GM18502 (cell line): Measurements from ENCODE around the gene RNF128.

Experiments used
- ATAC-seq: cut with Tn5 transposase; IDR thresholded peaks from one replicate; pipeline ENCODE4 v1.9.1; 2021; ENCODE audit warnings: mild to moderate bottlenecking; ENCODE audit not compliant: unreplicated experiment, poor library complexity

RNF128 gene

DNA sequence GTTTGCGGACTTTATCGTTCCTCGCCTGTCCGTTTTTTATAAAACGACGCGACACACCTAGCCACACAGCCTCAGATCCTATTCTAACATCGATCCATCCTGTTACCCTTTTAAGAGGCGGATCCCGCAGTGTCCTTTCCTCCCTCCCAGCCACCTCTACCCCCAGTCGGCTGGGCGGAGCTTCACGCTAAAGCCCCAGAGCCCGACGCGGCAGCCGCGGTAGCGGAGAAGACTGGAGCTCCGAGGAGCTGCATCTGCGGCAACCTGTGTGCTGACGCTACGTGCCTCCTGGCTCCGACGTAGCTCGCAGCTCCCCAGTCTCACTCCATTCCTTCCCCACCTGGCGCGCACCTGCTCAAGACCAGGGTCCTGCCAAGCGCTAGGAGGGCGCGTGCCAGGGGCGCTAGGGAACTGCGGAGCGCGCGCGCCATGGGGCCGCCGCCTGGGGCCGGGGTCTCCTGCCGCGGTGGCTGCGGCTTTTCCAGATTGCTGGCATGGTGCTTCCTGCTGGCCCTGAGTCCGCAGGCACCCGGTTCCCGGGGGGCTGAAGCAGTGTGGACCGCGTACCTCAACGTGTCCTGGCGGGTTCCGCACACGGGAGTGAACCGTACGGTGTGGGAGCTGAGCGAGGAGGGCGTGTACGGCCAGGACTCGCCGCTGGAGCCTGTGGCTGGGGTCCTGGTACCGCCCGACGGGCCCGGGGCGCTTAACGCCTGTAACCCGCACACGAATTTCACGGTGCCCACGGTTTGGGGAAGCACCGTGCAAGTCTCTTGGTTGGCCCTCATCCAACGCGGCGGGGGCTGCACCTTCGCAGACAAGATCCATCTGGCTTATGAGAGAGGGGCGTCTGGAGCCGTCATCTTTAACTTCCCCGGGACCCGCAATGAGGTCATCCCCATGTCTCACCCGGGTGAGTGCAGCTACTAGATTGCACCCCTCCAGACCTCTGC, at the start of gene RNF128:
RNF128 (plus strand) TSS at position 217 of the 953 bp plus-strand sequence; CDS start at position 430, 213 bp downstream.
- ATAC-seq = no peak

DNA sequence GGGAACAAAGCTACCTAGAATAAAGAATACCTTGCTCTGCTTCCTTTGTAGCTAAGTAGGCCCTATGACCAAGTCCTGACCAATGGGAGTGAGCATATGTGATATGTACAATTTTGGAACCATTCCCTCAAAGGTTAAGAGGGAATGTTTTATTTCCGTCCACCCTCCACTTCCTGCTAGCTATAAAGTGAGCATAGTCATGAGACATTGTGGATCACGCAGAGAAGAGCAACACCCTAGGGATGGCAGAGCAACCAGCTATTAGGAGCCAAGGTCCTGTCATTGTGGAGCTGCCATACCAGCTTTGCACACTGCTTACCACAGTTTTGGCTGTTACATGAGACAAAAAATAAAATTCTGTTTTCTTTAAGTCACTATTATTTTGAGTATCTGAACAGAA, 45.8 kb upstream of the RNF128 start:
- no peak for ATAC-seq

GRCh38 chrX:106684207-106684606, 42.3 kb upstream of the RNF128 start:
- ATAC-seq = no peak

DNA sequence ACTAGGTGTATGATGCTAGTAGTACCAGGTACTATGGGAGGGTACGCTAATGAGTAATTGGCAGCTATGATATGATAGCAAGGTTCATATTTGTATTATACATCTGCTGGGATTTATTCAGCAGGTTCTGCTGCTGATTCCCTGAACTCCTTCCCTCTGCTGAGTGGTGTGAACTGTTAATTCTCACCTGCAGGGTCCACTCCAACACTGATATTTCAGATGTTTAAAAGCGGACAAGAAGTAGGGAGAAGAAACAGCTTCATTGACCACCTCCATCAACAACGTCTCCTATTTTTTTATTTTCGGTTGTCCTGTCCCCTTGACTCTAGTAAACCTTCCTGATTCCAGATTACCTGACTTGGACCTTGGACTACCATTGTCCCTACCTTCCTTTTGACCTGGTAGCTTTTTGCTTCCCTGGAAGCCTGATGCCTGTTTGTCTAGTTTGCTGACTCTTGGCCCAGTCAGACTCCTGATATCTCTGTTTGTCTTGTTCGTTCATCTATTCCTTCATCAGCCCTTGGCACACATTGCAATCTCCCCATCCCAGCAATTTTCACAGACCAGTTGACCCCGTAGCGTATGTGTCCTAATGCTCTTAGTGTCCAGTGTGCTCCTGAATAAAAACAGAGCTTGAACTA, 34.0 kb upstream of the RNF128 start:
- no peak for ATAC-seq

DNA sequence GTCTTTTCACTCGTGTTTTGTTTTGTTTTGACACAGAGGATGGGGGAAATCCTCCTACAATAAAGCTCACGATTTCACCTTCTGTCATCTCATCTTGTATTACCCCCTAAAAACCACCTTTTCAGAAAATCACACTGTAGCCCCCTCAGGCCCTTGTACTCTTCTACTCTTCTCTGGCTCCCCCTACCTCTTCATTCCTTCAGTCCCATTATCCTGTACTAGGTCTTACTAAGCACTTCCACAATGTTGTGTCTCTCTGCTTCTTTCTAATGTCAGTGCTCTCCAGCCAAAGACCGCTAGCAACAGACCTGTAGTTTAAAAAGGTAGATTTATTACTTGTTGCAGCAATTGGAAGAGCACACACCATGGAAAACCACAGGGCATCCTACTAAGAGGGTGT, 30.0 kb upstream of the RNF128 start:
- no peak for ATAC-seq

- no peak for ATAC-seq
These were observed 27.8 kb upstream of the RNF128 start for GRCh38 chrX:106698693-106699092.

DNA sequence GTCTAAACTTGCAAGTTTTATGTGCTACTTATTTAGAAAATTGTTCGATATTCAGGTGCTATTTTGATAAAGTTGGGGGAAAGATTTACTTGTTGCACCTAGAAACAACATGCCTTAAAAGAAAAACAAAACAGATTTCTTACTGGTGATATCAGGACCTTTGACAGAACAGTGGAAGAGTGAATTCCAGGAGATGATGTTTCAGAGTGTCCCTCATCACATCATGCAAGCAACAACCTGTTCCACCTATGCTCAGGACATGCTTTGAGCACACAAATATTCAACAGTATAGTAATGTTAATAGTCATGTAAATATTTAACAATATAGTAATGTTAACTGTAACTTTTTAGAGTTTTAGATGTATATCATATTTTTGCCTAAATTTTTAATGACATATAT, 23.9 kb upstream of the RNF128 start:
- ATAC-seq = no peak

DNA sequence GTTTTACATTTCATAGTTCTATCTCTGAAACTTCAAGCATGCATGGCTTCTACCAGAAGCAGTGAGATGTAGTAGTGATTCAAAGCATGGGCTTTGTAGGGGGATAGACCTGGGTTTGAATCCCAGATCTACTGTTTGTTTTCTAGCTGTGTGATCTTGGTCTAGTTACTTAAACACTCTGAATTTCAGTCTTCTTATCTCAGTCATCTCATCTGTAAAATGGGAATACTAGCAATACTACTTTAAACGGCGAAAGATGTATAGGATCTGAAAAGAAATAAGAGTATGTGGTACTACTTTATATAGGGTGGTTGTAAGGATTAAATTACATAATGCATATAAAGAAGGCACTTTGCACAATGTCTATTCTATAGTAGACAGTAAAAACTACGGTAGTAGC, 20.0 kb upstream of the RNF128 start:
- no peak for ATAC-seq

GRCh38 chrX:106707771-106708454, 18.6 kb upstream of the RNF128 start:
- ATAC-seq = no peak

GRCh38 chrX:106710771-106711170, 15.7 kb upstream of the RNF128 start:
- no peak for ATAC-seq

- ATAC-seq = no peak
These were observed 15.1 kb upstream of the RNF128 start for GRCh38 chrX:106711375-106711774.

DNA sequence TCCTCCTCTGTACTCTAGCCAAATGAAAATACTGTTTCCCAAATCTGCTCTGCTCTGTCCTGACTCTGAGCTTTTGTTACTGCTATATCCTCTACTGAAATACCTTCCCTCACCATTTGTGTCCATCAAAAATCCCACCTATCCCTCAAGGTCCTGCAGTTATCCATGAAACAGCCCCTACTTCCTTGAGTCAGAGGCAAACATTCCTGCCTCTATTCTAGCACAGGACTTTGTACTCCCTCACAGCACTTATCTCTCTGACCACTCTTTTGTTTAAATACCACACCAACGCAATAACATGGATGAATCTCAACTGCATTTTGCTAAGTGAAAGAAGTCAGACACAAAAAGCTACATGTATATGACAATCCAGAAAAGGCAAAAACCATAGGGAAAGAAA, 10.5 kb upstream of the RNF128 start:
- no peak for ATAC-seq

DNA sequence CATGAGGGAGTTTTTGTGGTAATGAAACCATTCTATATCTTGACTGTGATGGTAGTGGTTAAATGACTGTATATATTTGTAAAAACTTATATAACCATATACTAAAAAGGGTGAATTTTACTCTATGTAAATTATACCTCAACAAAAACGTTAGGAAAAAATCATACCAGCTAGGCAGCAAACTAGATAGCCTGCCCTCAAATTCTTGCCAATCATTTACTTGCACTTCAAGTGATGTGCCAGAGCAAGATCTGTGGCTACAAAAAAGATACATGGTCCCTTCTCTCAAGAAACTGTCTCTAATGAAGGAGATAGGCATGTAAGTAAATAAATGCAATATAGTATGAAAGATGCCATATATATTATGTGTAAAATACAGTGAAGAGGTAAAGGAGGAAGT, 10.0 kb upstream of the RNF128 start:
- no peak for ATAC-seq

GRCh38 chrX:106718709-106719108, 7.8 kb upstream of the RNF128 start:
- ATAC-seq = no peak

GRCh38 chrX:106725931-106726330, 570 bp upstream of the RNF128 start:
- no peak for ATAC-seq

DNA sequence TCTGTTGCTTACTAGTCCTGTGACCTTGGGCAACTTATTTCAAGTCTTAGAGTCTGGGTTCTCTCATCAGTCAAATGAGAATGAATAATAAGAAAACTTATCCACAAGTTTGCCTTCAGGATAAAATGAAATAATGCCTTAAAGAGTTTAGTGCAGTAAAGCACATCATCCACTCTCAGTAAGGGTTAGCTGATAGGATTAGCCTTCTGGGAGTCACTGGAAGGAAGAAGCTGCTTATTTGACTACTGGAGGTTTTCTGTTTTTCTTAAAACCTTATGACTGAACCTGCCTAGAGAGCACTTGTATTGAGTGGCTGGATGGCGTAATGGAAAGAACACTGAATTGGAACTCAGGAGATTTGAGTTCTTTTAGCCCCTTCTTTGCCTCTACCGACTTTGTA, 1.8 kb downstream of the RNF128 start:
- ATAC-seq = no peak

- no peak for ATAC-seq
These were observed 3.9 kb downstream of the RNF128 start for GRCh38 chrX:106730401-106730800.

DNA sequence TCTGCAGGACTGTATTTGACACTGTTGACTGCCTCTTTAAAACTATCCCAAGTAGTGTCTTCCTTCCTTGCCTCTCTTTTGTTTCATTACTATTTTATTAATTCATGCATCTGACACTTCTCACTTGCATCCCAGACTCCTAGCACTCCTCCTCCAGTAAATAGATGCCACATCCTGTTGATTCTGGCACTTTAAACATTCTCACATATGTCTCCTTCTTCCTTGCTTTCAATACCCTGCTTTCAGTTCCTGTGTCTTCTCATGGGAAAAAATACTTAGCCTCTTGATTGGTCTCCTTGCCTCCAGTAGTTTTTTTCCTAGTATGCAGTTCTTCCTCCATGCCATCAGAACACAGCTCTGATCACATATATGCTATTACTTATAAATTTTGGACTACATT, 5.1 kb downstream of the RNF128 start:
- no peak for ATAC-seq

DNA sequence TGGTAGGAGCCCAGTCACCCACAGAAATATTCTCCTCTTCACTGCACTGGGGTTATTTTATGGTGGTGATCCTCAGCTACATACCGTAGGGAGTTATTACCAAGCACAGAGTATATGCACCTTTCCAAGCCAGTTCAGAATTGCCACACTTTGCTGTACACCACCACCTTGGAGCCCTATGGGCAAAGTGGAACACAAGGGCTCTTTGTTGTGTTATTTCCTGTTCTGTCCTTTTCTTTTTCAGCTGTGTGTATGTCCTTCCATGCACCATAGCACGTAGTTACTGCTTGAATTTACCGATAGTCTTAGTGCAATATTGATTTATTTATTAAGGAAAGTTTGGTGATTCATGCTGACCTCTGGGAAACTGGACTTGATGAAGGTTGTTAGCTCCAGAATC, 8.3 kb downstream of the RNF128 start:
- ATAC-seq = no peak

- ATAC-seq = no peak
These were observed 13.8 kb downstream of the RNF128 start for GRCh38 chrX:106740193-106740780.

GRCh38 chrX:106742193-106742592, 15.7 kb downstream of the RNF128 start:
- no peak for ATAC-seq
